GM12892 (cell line): ENCODE measurements around the gene PCYT1A.

Experiments
- DNase-seq: peaks from one replicate; pipeline ENCODE4 v3.0.0; 2011; ENCODE audit not compliant: insufficient read length
- FAIRE-seq: peaks from 2 replicates; lab custom pipeline; 2011; peaks lifted over from hg19 to GRCh38; lab: Jason Lieb, UNC
- POLR2A ChIP-seq: IDR thresholded peaks from 2 replicates; pipeline ENCODE4 v1.6.1; 2011; ENCODE audit warnings: low read depth, low read length, control low read depth
- POLR2AphosphoS5 ChIP-seq: IDR thresholded peaks from 2 replicates; pipeline ENCODE4 v1.6.1; 2011; ENCODE audit warnings: low read depth, low read length, control low read depth
- TAF1 ChIP-seq: IDR thresholded peaks from 2 replicates; pipeline ENCODE4 v1.6.1; 2011; ENCODE audit warnings: low read depth, mild to moderate bottlenecking, control low read depth, low read length, borderline replicate concordance

The PCYT1A gene

GRCh38 chr3:196281962-196282361, 5.6 kb downstream of the PCYT1A start:
- no peak for FAIRE-seq
- no peak for DNase-seq
- TF ChIP-seq POLR2AphosphoS5 (no peak), POLR2A (no peak), TAF1 (no peak)

- TF ChIP-seq POLR2AphosphoS5 (no peak), TAF1 (no peak)
- FAIRE-seq: no peak
- no peak for DNase-seq
These were observed 6.7 kb downstream of the PCYT1A start for GRCh38 chr3:196280689-196281440.

- TF ChIP-seq POLR2AphosphoS5 (no peak), TAF1 (no peak), POLR2A (no peak)
- no peak for FAIRE-seq
- DNase-seq: no peak
These were observed 12.4 kb downstream of the PCYT1A start for GRCh38 chr3:196275126-196275525.

GRCh38 chr3:196274585-196274984, 12.9 kb downstream of the PCYT1A start:
- TF ChIP-seq POLR2A: peak; percentile 33; the same call in 1 of the 2 replicates
- no peak for TF ChIP-seq POLR2AphosphoS5
- peak; percentile 53 for DNase-seq
- FAIRE-seq: peak; percentile 70

GRCh38 chr3:196273655-196274054, 13.9 kb downstream of the PCYT1A start:
- FAIRE-seq: no peak
- no peak for DNase-seq

GRCh38 chr3:196272826-196273225, 14.7 kb downstream of the PCYT1A start:
- DNase-seq (no peak), FAIRE-seq (no peak)
- TF ChIP-seq POLR2AphosphoS5 (no peak), POLR2A (no peak), TAF1 (no peak)

More at GRCh38 chr3:196273655-196274054, 13.9 kb downstream of the PCYT1A start:
- TF ChIP-seq POLR2A: no peak
- TF ChIP-seq POLR2AphosphoS5: no peak
- TF ChIP-seq TAF1: no peak

- DNase-seq (no peak), FAIRE-seq (no peak)
- TF ChIP-seq POLR2AphosphoS5: no peak
- no peak for TF ChIP-seq TAF1
- no peak for TF ChIP-seq POLR2A
These were observed 17.0 kb downstream of the PCYT1A start for GRCh38 chr3:196270499-196270898.

GRCh38 chr3:196268284-196269163, 19.0 kb downstream of the PCYT1A start:
- TF ChIP-seq POLR2A: no peak
- TF ChIP-seq TAF1: no peak
- TF ChIP-seq POLR2AphosphoS5: no peak
- no peak for FAIRE-seq
- no peak for DNase-seq

GRCh38 chr3:196263819-196264218, 23.7 kb downstream of the PCYT1A start:
- no peak for TF ChIP-seq POLR2A
- no peak for TF ChIP-seq TAF1
- no peak for TF ChIP-seq POLR2AphosphoS5
- FAIRE-seq: no peak

GRCh38 chr3:196260784-196261183, 26.7 kb downstream of the PCYT1A start:
- DNase-seq (no peak), FAIRE-seq (no peak)
- TF ChIP-seq POLR2AphosphoS5 (no peak), TAF1 (no peak), POLR2A (no peak)

More at GRCh38 chr3:196263819-196264218, 23.7 kb downstream of the PCYT1A start:
- no peak for DNase-seq

- TF ChIP-seq POLR2A (no peak), POLR2AphosphoS5 (no peak), TAF1 (no peak)
- FAIRE-seq: no peak
- no peak for DNase-seq
These were observed 31.8 kb downstream of the PCYT1A start for GRCh38 chr3:196255776-196256175.

- DNase-seq (no peak), FAIRE-seq (no peak)
- TF ChIP-seq POLR2A (no peak), POLR2AphosphoS5 (no peak), TAF1 (no peak)
These were observed 32.9 kb downstream of the PCYT1A start for GRCh38 chr3:196254376-196255283.
